HG02588 (cell line): ENCODE measurements around the gene ATF7IP2.
"Not testable (repeated sequence)": the region's sequence is repeated elsewhere in the genome, so short reads cannot be mapped to it uniquely, and the experiment has no call there.

Experiments used
- ATAC-seq: cut with Tn5 transposase; IDR thresholded peaks from one replicate; pipeline ENCODE4 v1.9.1; 2021; ENCODE audit warnings: mild to moderate bottlenecking, moderate library complexity; ENCODE audit not compliant: unreplicated experiment

Gene ATF7IP2

DNA sequence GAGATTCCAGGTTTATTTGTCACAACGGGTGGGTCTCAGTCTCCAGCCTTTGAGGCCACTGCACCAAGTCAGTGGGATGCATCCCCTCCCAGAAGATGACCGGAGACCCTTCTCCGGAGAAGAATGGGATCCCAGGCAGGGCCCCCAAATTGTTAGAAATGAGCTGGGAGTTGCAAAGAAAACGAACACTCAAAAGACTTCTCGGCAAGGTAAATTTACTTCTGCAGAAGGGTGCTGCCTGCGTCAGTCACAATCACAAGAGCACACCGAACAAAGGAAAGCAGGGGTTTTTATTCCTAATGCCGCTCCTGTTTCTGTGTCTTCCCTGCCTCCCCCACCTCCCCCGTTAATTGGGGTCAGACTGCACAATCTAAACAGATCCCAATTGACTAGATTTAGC lies 61.4 kb downstream of the ATF7IP2 start:
- ATAC-seq: no peak

DNA sequence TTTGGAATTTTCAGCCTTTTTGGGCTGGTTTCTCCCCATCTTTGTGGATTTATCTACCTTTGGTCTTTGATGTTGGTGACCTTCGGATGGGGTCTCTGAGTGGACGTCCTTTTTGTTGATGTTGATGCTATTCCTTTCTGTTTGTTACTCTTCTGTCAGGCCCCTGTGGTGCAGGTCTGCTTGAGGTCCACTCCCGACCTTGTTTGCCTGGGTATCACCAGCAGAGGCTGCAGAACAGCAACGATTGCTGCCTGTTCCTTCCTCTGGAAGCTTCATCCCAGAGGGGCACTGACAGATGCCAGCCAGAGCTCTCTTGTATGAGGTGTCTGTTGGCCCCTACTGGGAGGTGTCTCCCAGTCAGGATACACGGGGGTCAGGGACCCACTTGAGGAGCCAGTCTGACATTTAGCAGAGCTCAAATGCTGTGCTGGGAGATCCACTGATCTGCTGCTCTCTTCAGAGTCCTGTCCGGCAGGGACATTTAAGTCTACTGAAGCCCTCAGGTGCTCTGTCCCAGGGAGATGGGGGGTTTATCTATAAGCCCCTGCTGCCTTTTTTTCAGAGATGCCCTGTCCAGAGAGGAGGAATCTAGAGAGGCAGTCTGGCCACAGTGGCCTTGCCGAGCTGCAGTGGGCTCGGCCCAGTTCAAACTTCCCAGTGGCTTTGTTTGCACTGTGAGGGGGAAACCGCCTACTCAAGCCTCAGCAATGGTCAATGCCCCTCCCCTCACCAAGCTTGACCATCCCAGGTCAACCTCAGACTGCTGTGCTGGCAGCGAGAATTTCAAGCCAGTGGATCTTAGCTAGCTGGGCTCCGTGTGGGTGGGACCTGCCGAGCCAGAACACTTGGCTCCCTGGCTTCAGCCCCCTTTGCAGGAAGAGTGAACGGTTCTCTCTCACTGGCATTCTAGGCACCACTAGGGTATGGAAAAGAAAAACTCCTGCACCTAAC lies 66.6 kb downstream of the ATF7IP2 start:
- ATAC-seq: not testable (repeated sequence)

DNA sequence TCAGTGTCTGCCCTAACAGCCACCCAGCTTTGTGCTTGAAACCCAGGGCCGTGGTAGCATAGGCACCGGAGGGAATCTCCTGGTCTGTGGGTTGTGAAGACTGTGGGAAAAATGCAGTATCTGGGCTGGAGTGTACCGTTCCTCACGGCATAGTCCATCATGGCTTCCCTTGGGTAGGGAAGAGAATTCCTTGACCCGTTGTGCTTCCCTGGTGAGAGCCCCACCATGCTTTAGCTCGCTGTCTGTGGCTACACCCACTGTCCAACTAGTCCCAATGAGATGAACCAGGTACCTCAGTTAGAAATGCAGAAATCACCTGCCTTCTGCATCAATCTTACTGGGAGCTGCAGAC lies 67.3 kb downstream of the ATF7IP2 start:
- no peak for ATAC-seq

DNA sequence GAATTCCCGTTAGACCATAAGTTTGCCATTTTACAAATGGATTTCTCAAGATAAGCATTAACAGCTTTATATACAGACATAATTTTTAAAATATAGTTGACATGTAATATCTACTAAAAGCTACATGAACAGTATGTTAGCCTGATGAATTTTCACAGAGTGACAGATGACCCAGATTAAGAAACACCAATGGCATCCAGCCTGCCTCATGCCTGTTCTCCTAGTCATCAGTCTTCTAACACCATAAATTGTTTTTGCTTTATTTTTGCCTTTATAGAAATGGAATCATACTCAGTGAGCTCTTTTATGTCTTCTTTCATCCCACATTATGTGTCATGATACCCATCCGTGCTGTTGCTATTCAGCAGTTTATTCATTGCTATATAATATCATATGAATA lies 80.0 kb downstream of the ATF7IP2 start:
- ATAC-seq: no peak

DNA sequence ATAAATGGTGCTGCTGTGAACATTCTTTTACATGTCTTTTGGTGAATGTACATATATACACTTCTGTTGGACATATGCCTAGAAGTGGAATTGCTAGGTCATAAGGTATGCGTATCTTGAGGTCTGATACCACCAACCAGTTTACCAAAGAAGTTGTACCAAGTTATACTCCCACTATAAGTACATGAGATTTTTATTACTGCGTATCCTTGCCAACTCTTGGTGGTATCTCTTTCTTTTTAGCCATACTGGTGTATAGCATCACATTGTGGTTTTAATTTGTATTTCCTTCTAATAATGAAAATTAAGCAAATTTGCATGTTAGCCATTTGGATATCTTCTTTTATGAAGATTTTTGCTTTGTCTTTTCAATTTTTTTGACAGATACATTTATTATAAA lies 80.5 kb downstream of the ATF7IP2 start:
- ATAC-seq: no peak

DNA sequence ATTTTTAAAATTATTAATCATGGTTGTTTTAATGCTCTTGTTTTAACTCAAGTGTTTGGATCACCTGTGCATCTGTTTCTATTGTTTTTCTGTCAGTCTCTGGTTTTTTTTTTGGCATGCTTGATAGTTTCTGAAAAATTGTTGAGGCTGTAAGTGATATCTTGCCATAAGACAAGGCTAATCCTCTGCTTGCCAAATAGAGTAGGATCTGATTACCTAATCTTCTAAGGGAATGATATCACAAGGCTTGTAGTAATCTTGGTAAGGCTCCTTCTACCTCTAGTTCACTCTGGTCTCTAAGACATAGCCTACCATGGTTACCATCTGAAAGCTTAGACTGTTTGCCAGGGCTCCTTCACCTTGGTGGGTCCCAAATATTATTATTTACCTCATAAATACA lies 81.0 kb downstream of the ATF7IP2 start:
- no peak for ATAC-seq

DNA sequence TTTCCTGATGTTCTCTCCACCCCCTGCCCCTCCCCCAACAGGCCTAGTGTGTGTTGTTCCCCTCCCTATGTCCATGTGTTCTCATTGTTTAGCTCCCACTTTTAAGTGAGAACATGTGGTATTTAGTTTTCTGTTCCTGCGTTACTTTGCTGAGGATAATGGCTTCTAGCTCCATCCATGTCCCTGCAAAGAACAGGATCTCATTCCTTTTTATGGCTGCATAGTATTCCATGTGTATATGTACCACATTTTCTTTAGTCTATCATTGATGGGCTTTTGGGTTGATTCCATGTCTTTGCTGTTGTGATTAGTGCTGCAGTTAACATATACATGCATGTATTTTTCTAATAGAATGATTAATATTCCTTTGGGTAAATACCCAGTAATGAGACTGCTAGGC lies 90.8 kb downstream of the ATF7IP2 start:
- not testable (repeated sequence) for ATAC-seq

DNA sequence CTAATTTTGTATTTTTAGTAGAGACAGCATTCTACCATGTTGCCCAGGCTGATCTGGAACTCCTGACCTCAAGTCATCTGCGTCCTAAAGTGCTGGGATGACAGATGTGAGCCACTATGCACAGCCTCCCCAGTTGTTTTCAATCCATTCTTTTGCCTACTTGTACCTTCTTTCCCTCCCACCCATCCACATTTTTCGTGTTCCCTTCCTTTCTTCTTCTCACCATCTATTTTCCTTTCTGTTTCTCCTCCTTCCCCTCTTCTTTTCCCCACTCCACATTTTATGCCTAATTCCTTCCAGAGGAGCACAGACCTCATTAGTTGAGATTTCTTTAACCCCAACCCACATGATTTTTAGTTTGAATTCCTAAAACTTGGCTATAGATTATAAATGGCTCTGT lies 94.3 kb downstream of the ATF7IP2 start:
- ATAC-seq: no peak

DNA sequence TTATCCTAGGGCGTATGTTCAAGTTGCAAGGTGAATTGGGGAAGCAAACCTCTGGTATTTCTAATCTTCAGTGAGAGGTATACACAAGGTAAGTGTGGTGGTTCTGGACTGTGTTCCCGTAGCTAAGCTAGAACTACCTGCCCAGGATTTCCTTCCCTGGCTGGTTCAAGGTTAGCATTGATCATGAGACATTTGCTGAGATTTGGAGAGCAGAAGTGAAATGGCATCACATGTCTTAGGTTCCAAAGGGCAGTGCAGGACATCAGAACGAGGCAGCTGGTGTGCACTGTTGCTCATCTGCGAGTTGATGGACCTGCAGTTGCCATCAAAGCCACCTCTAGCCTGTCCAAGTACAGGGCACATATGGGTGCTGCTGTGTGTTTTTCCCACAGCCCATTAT lies 99.3 kb downstream of the ATF7IP2 start:
- no peak for ATAC-seq

DNA sequence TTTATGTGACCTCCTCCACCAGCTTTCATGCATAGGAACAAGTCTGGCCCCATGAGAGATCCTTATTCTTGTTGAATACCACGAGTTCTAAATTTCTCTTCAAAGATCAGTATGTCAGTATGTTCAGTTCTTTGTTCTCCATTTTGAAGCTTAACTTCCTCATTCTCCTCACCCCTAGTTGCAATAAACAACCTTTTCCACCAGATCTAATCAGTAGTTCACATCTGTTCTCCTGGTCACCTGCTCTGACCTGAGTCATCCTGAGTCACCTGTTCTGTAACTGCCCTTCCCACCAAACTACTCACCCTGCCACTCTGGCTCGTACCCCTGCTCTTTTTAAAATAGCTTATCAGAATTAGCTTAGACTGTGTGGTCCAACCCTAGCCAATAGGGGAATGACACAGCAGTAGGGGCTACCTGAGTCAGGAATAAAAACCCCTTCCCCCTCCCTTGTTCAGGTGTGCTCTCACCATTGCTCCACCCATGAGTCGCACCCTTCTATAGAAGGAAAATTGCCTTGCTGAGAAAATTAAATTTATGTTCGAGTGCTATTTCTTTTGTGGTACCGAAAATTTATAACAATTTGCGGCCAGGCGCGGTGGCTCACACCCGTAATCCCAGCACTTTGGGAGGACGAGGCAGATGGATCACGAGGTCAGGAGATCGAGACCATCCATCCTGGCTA lies 100.0 kb downstream of the ATF7IP2 start:
- no peak for ATAC-seq

DNA sequence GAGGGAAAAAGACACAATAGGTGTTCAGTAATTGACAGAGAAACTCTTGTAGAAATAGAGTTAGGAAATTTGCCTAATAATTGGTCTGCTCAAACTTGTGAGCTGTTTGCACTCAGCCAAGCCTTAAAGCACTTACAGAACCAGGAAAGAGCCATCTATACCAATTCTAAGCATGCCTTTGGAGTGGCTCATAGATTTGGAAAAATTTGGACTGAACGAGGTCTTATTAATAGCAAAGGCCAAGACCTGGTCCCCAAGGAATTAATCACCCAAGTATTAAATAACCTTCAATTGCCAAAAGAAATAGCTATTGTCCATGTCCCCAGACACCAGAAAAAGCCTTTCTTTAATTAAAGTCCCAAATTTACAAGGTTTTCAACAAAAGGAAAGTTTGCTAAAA lies 104.3 kb downstream of the ATF7IP2 start:
- no peak for ATAC-seq

DNA sequence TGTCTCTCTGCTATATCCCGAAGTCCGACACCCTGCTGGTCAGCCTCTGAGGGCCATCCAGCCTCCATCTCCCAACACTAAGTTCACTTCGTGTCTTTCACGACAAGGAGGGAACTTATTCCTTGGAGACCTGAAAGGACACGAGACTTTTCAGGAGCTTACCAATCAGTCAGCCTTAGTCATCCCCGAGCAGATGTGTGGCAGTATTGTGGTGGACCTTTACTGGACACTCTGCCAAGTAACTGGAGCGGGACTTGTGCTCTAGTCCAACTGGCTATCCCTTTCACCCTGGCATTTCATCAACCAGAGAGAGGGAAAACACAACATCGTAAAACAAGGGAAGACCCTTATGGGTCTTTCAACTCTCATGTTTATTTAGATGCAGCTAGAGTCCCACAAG lies 107.4 kb downstream of the ATF7IP2 start:
- ATAC-seq: no peak

DNA sequence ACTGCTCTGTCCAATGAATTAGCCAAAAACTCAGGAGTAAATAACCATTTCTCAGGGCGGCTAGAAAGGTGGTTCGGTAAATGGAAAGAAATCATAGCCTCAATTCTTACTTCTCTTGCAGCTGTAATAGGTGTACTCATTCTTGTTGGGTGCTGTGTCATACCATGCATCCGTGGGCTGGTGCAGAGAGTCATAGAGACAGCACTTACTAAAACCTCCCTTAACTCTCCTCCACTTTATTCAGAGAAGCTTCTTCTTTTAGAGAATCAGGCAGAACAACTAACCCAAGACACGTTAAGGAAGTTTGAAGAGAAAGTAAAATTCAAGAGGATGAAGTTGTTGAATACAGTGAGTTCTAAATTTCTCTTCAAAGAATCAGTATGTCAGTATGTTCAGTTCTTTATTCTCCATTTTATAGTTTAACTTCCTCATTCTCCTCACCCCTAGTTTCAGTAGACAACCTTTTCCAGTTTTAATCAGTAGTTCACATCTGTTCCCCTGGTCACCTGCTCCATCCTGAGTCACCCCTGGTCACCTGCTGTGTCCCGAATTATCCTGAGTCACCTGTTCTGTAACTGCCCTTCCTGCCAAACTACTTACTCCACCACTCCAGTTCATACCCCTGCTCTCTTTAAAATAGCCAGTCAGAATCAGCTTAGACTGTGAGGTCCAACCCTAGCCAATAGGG lies 108.6 kb downstream of the ATF7IP2 start:
- no peak for ATAC-seq

DNA sequence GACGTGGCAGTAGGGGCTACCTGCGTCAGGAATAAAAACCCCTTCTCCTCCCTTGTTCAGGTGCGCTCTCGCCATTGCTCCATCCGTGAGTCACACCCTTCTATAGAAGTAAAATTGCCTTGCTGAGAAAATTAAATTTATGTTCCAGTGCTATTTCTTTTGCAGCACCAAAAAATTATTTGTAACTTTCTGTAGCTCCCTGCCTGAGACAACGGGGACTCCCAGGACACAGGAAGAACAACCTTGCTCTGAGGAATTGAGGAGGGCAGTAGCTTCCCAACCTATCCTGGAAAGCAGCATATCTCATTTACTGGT lies 109.1 kb downstream of the ATF7IP2 start:
- no peak for ATAC-seq

DNA sequence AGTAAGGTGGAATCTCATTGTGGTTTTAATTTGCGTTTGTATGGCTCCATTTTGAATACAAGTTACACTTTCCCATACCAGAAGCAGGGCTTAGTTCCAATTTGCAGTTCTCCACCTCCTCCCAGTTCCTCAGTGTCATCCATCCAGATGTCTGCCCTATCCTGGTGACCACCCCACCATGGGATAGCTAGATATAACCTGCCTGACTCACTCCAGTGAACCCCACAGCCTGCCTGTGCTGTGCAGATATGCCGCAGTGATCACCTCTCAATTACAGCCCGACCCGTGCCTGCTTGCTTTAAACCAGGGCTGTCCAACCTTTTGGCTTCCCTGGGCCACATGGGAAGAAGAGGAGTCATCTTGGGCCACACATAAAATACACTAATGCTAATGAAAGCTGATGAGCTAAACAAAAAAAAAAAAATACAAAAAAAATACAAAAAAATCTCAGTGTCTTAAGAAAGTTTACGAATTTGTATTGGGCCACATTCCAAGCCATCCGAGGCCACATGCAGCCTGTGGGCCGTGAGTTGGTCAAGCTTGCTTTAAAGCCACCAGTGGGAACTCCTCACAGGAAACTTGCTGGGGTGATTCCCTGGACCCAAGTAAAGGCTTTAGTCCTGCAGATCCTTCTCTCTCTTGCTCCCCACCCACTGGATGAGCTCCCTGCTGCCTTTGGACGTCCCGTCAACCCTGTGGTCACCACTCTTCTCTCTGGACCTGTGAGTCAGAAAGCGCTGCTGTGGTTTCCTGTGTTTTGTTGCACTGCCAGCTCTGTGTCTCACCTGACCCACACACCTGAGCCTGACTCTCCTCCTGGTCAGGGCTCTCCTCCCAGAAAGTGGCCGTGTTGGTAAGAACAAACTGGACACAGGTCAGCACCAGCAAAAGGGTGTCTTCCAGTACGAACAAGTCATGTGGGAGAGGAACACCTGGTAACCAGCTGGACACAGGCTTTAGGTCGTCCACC lies 111.6 kb downstream of the ATF7IP2 start:
- no peak for ATAC-seq

DNA sequence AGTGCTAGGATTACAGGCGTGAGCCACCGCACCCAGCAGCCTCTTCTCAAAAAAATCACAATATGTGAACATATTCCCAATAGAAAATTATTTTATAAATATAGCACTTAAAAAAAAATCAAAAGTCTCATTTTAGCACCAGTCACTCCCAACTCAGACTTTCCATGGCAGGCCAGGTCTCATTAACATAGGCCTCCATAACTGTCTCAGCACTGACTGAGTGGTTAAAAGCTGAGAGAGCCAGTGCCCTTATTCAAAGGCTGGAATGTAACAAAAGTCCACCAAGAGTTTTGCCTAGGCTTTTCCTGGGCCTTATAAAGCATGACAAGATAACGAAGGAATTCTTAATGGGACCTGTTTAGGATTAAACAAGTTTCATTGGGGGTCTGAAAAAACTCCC lies 114.7 kb downstream of the ATF7IP2 start:
- no peak for ATAC-seq

DNA sequence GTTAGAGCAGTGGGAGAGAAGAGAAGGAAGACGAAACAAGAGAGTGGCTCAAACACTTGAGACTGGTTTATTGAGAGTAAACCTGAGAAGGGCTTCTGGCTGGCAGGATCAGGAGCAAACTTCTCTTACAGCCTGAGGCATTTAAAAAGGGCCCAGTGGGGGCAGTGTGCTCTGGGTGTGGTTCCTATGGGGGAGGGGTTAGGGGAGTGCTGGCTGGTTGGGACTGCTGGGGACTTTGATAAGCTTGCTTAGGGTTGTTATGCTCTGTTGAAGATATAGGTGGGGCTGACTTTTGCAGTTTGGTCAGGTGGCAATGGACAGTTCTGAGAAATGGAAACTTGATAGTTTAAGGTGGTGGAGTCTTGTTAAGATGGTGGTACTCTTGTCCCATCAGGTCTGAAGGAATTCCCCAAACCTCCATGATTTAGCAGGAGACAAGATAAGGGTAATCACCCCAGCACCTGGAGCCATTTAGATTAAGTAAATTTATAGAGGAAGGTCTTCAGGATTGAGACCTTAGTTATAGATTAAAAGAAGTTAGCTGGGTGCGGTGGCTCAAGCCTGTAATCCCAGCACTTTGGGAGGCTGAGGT lies 115.3 kb downstream of the ATF7IP2 start:
- no peak for ATAC-seq

DNA sequence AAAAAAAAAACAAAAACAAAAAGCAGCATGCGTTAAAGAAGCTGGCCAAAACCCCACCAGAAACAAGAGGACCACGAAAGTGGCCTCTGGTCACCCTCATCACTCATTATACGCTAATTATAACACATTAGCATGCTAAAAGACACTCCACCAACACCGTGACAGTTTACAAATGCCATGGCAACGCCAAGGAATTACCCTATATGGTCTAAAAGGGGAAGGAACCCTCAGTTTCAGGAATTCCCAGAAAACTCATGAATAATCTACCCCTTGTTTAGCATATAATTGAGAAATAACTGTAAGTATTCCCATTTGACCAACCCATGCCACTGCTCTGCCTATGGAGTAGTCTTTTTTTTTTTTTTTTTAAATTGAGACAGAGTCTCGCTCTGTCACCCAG lies 116.9 kb downstream of the ATF7IP2 start:
- ATAC-seq: no peak

DNA sequence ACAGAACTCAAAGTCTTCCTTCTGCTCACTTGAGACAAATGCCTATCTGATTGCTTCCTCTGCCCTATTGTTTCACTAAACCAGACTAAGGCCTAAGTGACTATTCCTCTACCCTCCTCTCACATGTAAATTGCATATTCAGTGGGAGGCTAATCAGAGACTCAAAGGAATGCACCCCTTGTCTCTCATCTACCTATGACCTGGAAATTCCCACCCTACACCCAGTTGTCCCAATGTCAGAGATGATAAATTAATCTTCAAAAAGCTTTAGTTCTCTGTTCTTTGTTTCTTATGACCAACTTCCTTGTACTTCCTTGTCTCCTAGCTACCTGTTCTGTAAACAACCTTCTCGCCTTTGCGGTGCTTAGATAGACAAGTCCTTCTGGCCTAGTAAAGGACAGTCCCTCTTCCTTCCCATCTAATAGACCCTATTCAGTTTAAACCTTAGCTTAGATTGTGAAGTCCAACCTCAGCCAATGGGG lies 118.6 kb downstream of the ATF7IP2 start:
- ATAC-seq: no peak

DNA sequence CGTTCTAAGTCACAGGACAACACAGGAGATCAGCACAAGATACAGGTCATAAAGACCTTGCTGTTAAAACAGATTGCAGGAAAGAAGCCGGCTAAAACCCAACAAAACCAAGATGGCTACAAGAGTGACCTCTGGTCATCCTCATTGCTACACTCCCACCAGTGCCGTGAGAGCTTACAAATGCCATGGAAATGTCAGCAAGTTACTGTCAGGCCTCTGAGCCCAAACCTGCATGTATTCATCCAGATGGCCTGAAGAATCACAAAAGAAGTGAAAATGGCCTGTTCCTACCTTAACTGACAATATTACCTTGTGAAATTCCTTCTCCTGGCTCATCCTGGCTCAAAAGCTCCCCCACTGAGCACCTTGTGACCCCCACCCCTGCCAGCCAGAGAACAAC lies 119.4 kb downstream of the ATF7IP2 start:
- ATAC-seq: not testable (repeated sequence)
